HTERT RPE-1 (cell line): Measurements from ENCODE around the gene BRCA2.
"Not testable (repeated sequence)": the region's sequence is repeated elsewhere in the genome, so short reads cannot be mapped to it uniquely, and the experiment has no call there.

Experiments used
- in situ Hi-C: fragments of 300-500 bp; cut with MboI; formaldehyde crosslinking; loops from 4 replicates; pipeline ENCODE4 v1.14.3; 2020; ENCODE audit warnings: low sequenced_read_pairs

The BRCA2 gene

DNA sequence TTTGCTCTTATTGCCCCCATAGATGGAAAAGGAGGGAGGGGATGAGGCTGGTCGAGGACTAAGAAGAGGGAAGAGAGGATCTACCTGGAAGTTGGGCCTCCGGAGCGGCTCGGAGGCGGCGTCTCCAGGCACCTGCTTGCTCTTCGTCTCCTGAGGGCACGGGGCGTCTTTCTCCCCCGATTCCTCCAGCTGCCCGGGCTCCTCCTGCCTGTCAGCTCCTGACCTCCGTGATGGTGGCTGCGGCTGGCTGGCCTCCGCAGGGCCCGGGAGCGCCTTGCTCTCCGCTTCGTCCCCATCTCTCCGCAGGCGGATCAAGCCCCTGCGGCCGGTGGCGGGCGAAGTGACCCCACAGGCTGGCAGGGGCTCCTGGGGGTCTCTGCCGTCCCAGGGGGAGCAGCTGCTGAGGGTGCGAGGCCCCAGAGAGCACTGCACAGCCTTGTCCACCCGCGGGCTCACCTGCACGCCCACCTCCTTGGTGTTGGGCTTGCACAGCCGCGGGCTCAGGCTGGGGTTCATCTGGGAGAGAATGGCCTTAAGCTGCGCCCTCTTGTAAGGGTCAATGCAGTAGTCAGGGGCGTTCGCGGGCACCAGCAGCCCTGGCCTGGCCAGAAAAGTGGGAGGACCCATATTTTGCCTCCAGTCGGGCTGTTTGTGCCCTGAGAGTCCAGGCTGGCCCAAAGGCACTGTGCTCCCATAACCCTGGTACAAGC, 4.0 kb upstream of the BRCA2 start:
- in situ Hi-C loops, result no loop called here

- in situ Hi-C loops, result no loop called here
These were observed 754 bp upstream of the BRCA2 start for GRCh38 chr13:32314271-32315237.

- in situ Hi-C loops, result no loop called here
These were observed 676 bp downstream of the BRCA2 start for GRCh38 chr13:32316028-32316339.

GRCh38 chr13:32316501-32316900, 1.2 kb downstream of the BRCA2 start:
- in situ Hi-C loops, result no loop called here

GRCh38 chr13:32317716-32318465, 2.6 kb downstream of the BRCA2 start:
- in situ Hi-C loops, result no loop called here

GRCh38 chr13:32320528-32320927, 5.2 kb downstream of the BRCA2 start:
- in situ Hi-C loops, result no loop called here

GRCh38 chr13:32323912-32324311, 8.6 kb downstream of the BRCA2 start:
- in situ Hi-C loops, result no loop called here

DNA sequence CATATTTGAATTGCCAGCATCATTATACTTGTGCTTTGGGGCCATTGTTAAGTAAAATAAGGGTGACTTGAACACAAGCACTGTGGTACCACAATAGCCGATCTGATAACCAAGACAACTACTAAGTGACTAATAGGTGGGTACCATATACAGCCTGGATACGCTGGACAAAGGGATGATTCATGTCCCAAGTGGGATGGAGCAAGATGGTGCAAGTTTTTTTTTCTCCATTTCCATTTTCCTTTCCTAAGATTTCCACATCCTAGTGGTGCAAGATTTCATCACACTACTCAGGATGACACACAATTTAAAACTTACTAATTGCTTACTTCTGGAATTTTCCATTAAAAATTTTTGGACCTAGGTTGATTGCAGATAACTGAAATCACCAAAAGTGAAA, 15.1 kb downstream of the BRCA2 start:
- in situ Hi-C loops, result no loop called here

- in situ Hi-C loops, result no loop called here
These were observed 19.4 kb downstream of the BRCA2 start for GRCh38 chr13:32334671-32335070.

DNA sequence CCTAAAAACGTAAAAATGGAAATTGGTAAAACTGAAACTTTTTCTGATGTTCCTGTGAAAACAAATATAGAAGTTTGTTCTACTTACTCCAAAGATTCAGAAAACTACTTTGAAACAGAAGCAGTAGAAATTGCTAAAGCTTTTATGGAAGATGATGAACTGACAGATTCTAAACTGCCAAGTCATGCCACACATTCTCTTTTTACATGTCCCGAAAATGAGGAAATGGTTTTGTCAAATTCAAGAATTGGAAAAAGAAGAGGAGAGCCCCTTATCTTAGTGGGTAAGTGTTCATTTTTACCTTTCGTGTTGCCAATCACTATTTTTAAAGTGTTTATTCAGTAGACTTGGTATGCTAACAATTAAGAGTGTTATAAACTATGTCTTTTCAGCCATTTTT, 25.6 kb downstream of the BRCA2 start:
- in situ Hi-C loops, result no loop called here

GRCh38 chr13:32347651-32348050, 32.3 kb downstream of the BRCA2 start:
- in situ Hi-C loops, result no loop called here

- in situ Hi-C loops, result not testable (repeated sequence)
These were observed 35.6 kb downstream of the BRCA2 start for GRCh38 chr13:32350839-32351441.

DNA sequence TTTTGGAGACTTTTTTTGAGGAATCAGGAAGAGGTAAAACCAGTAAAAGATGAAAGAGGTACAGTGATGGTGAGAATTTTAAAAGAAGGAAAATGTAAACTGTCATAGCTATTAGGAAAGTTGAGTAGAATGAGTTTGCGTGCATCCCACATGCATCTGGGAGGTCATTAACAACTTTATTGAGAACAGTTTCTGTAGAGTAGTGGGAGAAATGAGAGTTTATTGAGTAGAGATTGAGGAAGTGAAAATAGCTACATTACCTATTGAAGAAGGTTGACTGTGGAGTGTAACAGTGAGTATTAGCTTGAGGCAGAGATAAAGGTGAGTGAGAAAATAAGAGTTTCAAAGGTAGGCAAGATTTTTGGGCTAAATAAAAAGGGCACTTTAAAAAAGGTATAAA, 38.7 kb downstream of the BRCA2 start:
- in situ Hi-C loops, result no loop called here

DNA sequence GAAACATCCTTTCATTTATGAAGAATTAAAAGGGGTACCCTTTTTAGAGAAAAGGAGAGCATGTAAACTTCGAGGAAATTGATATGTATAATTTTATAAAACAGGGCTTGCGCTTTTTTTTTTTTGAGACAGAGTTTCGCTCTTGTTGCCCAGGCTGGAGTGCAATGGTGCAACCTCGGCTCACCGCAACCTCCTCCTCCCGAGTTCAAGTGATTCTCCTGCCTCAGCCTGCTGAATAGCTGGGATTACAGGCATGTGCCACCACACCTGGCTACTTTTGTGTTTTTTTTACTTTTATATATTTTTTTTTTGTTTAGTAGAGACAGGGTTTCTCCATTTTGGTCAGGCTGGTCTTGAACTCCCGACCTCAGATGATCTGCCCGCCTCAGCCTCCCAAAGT, 40.6 kb downstream of the BRCA2 start:
- in situ Hi-C loops, result not testable (repeated sequence)

- in situ Hi-C loops, result no loop called here
These were observed 47.3 kb downstream of the BRCA2 start for GRCh38 chr13:32362574-32362973.

- in situ Hi-C loops, result no loop called here
These were observed 55.5 kb downstream of the BRCA2 start for GRCh38 chr13:32370805-32371204.

DNA sequence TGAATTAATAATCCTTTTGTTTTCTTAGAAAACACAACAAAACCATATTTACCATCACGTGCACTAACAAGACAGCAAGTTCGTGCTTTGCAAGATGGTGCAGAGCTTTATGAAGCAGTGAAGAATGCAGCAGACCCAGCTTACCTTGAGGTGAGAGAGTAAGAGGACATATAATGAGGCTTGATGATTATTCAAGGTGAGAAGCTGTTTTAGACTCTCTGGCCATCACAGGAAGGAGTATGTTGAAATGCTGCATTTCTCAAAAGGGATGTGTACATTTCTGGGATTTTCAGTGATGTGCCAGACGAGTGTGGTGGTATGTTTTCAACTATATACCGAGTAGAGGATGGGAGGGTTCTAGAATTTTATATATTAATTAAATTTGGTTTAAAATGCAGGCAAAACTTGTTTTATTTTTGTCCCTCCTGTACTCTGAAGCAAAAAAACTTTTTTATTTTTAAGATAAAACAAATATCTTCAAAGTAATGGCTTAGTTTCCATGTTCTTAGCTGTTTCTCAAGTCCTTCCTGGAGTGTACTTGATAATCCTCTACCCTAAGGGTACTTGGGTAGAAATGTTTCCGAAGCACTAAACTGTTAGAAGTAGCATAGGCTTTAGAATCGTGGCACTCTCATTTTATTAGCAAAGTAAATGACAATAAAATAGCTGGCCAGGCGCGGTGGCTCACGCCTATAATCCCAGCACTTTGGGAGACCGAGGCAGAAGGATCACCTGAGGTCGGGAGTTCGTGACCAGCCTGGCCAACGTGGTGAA, 61.5 kb downstream of the BRCA2 start:
- in situ Hi-C loops, result no loop called here

DNA sequence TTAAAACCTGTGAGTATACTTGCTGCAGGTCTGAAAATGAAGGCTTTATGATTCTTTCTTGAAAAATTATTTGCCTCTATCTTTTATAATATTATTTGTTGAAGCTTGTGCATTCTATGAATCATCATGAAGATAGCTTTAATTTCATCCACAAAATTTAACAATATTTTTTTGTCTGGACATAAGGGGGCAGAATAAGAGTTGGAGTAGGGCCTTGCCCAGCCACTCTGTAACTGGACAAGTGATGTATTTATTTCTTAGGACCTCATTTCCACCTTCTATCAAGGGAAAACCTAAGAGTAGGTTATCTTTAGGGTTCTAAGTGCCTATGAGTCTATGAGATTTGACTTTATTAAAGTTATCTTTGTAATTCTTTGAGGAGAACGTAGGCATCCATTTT, 62.7 kb downstream of the BRCA2 start:
- in situ Hi-C loops, result no loop called here

- in situ Hi-C loops, result no loop called here
These were observed 66.2 kb downstream of the BRCA2 start for GRCh38 chr13:32381539-32381938.

GRCh38 chr13:32383836-32384618, 68.7 kb downstream of the BRCA2 start:
- in situ Hi-C loops, result no loop called here
